C1 segment of cervical spinal cord (tissue), 14 donors: ENCODE data around the gene CHRNB2.

Source experiments
- DNase-seq, 14 donors: peaks; one replicate each; lab custom pipeline; 2025; lab: John Stamatoyannopoulos, UW

CHRNB2 gene

GRCh38 chr1:154579374-154579773 lies 11.8 kb downstream of the CHRNB2 start:
- DNase-seq = no peak

- no peak for DNase-seq
These were observed 14.2 kb downstream of the CHRNB2 start for GRCh38 chr1:154581766-154582165.

GRCh38 chr1:154582885-154583284 lies 15.3 kb downstream of the CHRNB2 start:
- no peak for DNase-seq

GRCh38 chr1:154583773-154584172 lies 16.2 kb downstream of the CHRNB2 start:
- no peak for DNase-seq

- DNase-seq = no peak
These were observed 16.9 kb downstream of the CHRNB2 start for GRCh38 chr1:154584267-154584994.

- DNase-seq = no peak
These were observed 18.7 kb downstream of the CHRNB2 start for GRCh38 chr1:154586231-154586630.

GRCh38 chr1:154586641-154587040 lies 19.1 kb downstream of the CHRNB2 start:
- no peak for DNase-seq

GRCh38 chr1:154589780-154590179 lies 22.2 kb downstream of the CHRNB2 start:
- DNase-seq = no peak

- DNase-seq = no peak
These were observed 23.2 kb downstream of the CHRNB2 start for GRCh38 chr1:154590756-154591155.

- DNase-seq = no peak
These were observed 23.6 kb downstream of the CHRNB2 start for GRCh38 chr1:154591206-154591605.

- no peak for DNase-seq
These were observed 25.8 kb downstream of the CHRNB2 start for GRCh38 chr1:154593390-154593789.

GRCh38 chr1:154594811-154595210 lies 27.2 kb downstream of the CHRNB2 start:
- no peak for DNase-seq

- no peak for DNase-seq
These were observed 28.0 kb downstream of the CHRNB2 start for GRCh38 chr1:154595621-154596020.

- DNase-seq = peak in 7 of 14 donors; percentile 4 to 55 (median 20)
These were observed 31.5 kb downstream of the CHRNB2 start for GRCh38 chr1:154598871-154599635.

GRCh38 chr1:154599658-154600057 lies 32.1 kb downstream of the CHRNB2 start:
- peak in 1 of 14 donors; percentile 11 for DNase-seq

- DNase-seq = no peak
These were observed 35.7 kb downstream of the CHRNB2 start for GRCh38 chr1:154603317-154603716.

- DNase-seq = no peak
These were observed 38.0 kb downstream of the CHRNB2 start for GRCh38 chr1:154605534-154605933.

- DNase-seq = peak in 1 of 14 donors; percentile 44
These were observed 39.6 kb downstream of the CHRNB2 start for GRCh38 chr1:154607106-154607608.

- DNase-seq = peak in 12 of 14 donors; percentile 47 to 77 (median 64)
These were observed 40.2 kb downstream of the CHRNB2 start, which contains the start of gene ADAR for GRCh38 chr1:154607609-154608396. Gene ADAR, minus strand, starts transcription at chr1:154608186. Its CDS starts 180 bp downstream, at chr1:154608006.

GRCh38 chr1:154608397-154609270 lies 41.1 kb downstream of the CHRNB2 start:
- DNase-seq = peak in 11 of 14 donors; percentile 19 to 57 (median 39)
